Activated T-helper 1 cell treated with anti-CD3 and anti-CD28 coated beads, Interleukin-12 subunit alpha, Interleukin-12 subunit beta, Interleukin-2, Interleukin-4 antibody, amounts not matched to agents 30 ng/mL and 10 ng/mL and 1 ng/mL, durations not matched to agents 14 hours and 24 hours and 36 hours (primary cell): ENCODE results near the gene XPNPEP2. TPM values are rescaled to one million over a fixed set of nuclear protein-coding genes. Genes with fewer than 3 reads are reported as not detected.
"Not testable (repeated sequence)": the region's sequence is repeated elsewhere in the genome, so short reads cannot be mapped to it uniquely, and the experiment has no call there.

Source experiments
- DNase-seq: peaks from one replicate; pipeline ENCODE4 v3.0.0; 2021; ENCODE audit warnings: low spot score
- H3K27ac Mint-ChIP-seq: one replicate; pipeline ENCODE4 v1.8.0; 2021; ENCODE audit warnings: mild to moderate bottlenecking, mixed read lengths
- H3K27me3 Mint-ChIP-seq: one replicate; pipeline ENCODE4 v1.8.0; 2022; ENCODE audit warnings: mild to moderate bottlenecking, moderate library complexity, mixed read lengths; ENCODE audit not compliant: insufficient read depth
- H3K36me3 Mint-ChIP-seq: one replicate; pipeline ENCODE4 v1.8.0; 2021; ENCODE audit warnings: low read depth, mixed read lengths
- H3K4me1 Mint-ChIP-seq: one replicate; pipeline ENCODE4 v1.8.0; 2021; ENCODE audit warnings: low read depth, mixed read lengths
- H3K4me3 Mint-ChIP-seq: one replicate; pipeline ENCODE4 v1.8.0; 2021; ENCODE audit warnings: mild to moderate bottlenecking, moderate library complexity, mixed read lengths
- H3K9me3 Mint-ChIP-seq: one replicate; pipeline ENCODE4 v1.8.0; 2021; ENCODE audit warnings: mixed read lengths
- intact Hi-C: fragments of 100-400 bp; cut with micrococcal nuclease; formaldehyde crosslinking; loops from one replicate; pipeline ENCODE4 v1.15.1; 2024
- total RNA-seq: library from RNA; stranded (reverse); gene quantifications from 2 replicates; pipeline ENCODE4 v1.2.3, GENCODE V29; 2022

The XPNPEP2 gene
- total RNA-seq, 1 donor from 2014 or later = 0.16 TPM

DNA sequence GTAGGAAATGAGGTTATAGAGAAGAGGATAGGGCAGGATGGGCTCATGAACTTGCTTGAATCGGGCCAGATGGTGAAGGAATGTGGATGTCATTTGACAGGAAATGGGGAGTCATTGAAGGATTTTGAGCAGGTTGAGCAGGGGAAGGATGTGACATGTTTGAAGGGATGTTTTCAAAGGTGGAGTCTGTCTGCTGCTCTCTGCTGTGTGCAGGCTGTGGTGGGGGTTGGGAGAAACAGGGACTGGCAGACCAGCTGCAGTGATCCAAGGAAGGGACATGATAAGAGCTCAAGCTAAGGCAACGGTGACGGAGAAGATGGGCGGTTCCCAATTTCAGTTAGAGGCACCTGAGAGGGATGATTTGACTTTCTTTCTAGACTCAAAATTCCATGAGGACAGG, 14.0 kb upstream of the XPNPEP2 start:
- Mint-ChIP-seq H3K27ac (no peak overlapping the region), H3K27me3 (peaks cover 2% of the 10 kb centered on the region), H3K9me3 (no peaks in the 10 kb centered on the region), H3K4me1 (peaks cover 37% of the 10 kb centered on the region), H3K36me3 (no peaks in the 10 kb centered on the region), H3K4me3 (no peak overlapping the region)
- DNase-seq = no peak
- intact Hi-C loops = no loop called here

DNA sequence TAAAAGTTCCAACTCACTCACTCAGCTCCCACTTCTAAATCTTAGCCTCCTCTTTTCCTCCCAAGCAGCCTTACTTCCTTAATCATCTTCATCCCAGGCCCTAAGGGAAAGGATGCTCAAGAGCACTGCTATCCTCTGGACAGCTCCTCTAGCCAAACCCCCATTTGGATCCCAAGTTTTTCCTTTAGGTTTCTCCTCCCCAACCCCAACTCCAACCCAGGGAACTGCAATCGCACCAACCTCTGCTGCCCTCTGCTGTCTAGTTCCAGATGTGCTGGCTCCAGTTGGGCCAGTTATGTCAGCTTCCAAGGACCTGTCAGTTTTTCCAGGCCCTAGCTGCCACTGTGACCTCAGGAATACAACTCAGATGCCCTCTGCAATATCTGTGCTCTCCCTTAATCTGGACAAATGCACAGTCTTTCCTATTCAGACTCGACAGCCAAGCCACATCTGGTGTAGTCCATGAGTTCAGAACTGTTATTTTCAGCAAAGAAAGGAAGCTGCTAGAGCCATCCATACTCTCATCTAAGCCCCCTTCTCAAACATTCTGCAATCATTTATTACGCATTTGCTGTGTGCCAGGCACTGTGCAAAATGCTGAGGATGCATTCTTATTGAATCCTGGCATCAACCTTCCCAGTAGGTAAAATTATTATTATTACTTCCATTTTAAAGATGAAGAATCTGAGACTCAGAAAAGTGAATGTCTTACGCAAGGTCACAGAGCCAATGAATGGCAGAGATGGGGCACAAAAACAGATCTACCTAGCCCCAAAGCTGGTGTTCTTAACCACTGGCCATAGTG, 12.3 kb upstream of the XPNPEP2 start:
- DNase-seq = no peak
- Mint-ChIP-seq H3K9me3 (peaks cover 3% of the 10 kb centered on the region), H3K27me3 (peaks cover 2% of the 10 kb centered on the region), H3K4me1 (peaks cover 49% of the 10 kb centered on the region), H3K4me3 (no peak overlapping the region), H3K27ac (peak overlapping the region; percentile 40), H3K36me3 (no peaks in the 10 kb centered on the region)
- intact Hi-C loops = loop anchor here (1.0 kb wide), 2 partner anchors 89 to 119 kb away; no protein-coding TSS in a partner anchor

DNA sequence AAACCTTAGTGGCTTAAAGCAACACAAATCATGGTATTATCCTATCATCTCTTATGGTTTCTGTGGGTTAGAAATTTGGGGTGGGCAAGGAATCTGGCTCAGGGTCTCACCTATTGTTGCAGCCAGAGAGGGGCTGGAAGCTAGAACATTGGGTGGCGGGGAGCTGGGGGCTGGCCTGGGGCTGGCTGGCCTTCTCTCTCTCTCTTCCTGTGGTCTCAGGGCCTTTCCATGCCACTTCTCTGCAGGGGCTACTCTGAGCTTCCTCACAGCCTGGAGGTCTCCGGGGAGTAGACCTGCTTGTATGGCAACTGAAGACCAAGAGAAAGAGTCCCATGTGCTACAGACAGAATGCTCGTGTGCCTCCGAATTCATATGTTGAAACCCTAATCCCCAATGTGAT, 10.7 kb upstream of the XPNPEP2 start:
- intact Hi-C loops = no loop called here
- Mint-ChIP-seq H3K27ac (no peak overlapping the region), H3K4me1 (peaks cover 38% of the 10 kb centered on the region), H3K4me3 (no peak overlapping the region), H3K9me3 (peaks cover 3% of the 10 kb centered on the region), H3K27me3 (peaks cover 2% of the 10 kb centered on the region), H3K36me3 (no peaks in the 10 kb centered on the region)
- DNase-seq = no peak

DNA sequence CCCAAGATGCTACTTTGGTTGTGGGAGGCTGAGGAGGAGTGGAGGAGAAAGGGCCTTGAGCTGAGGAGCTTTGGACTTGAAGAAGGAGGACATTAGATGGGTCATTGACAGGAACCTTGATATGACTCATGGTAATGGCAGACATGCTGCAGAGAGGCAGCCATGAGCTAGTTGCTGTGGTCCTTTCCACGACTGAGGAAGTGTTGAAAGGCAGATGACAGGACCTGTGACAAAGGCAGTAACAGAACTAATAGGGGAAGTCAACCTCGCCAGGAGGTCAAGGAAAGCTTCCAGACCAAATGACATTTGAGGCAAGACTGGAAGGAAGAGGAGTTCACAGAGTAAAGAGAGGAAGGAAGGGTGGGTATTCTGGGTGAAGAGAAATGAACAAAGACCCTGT, 7.6 kb upstream of the XPNPEP2 start:
- no peak for DNase-seq
- H3K27ac Mint-ChIP-seq = no peak overlapping the region
- peaks cover 31% of the 10 kb centered on the region for H3K4me1 Mint-ChIP-seq
- no peaks in the 10 kb centered on the region for H3K36me3 Mint-ChIP-seq
- peaks cover 2% of the 10 kb centered on the region for H3K27me3 Mint-ChIP-seq
- no peak overlapping the region for H3K4me3 Mint-ChIP-seq
- intact Hi-C loops = no loop called here
- H3K9me3 Mint-ChIP-seq = peaks cover 3% of the 10 kb centered on the region

DNA sequence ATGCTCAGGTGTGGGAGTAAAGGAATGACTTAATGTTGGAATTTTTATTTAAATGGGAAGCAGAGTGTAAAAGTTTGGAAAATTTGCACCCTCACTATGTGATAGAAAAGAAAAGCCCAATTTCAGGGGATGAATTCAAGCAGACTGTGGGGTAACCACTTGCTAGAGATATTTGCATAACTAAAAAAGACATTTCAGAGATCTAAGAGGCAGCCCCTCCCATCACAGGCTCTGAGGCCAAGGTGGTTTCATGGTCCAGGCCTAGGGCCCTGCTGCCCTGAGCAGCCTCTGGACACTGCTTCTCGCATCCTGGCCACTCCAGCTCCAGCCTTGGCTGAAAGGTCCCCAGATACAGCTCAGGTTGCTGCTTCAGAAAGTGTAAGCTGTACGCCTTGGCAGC, 5.9 kb upstream of the XPNPEP2 start:
- H3K27me3 Mint-ChIP-seq = no peaks in the 10 kb centered on the region
- H3K9me3 Mint-ChIP-seq = peaks cover 3% of the 10 kb centered on the region
- no peaks in the 10 kb centered on the region for H3K36me3 Mint-ChIP-seq
- no peak for DNase-seq
- H3K27ac Mint-ChIP-seq = no peak overlapping the region
- H3K4me1 Mint-ChIP-seq = peaks cover 30% of the 10 kb centered on the region
- intact Hi-C loops = no loop called here
- no peak overlapping the region for H3K4me3 Mint-ChIP-seq

DNA sequence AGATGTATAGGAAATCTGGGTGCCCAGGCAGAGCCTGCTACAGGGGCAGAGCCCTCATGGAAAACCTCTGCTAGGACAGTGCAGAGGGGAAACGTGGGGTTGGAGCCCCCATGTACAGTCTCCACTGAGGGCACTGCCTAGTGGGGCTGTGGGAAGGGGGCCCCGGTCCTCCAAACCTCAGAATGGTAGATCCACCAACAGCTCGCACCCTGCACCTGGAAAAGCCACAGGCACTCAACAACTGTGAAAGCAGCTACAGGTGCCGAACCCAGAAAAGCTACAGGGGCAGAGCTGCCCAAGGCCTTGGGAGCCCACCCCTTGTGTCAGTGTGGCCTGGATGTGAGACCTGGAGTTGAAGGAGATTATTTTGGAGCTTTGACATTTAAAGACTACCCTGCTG, 5.4 kb upstream of the XPNPEP2 start:
- Mint-ChIP-seq H3K4me1 (peaks cover 35% of the 10 kb centered on the region), H3K9me3 (peaks cover 3% of the 10 kb centered on the region), H3K27me3 (no peaks in the 10 kb centered on the region), H3K36me3 (no peaks in the 10 kb centered on the region), H3K27ac (no peak overlapping the region), H3K4me3 (no peak overlapping the region)
- intact Hi-C loops = no loop called here
- DNase-seq = no peak

DNA sequence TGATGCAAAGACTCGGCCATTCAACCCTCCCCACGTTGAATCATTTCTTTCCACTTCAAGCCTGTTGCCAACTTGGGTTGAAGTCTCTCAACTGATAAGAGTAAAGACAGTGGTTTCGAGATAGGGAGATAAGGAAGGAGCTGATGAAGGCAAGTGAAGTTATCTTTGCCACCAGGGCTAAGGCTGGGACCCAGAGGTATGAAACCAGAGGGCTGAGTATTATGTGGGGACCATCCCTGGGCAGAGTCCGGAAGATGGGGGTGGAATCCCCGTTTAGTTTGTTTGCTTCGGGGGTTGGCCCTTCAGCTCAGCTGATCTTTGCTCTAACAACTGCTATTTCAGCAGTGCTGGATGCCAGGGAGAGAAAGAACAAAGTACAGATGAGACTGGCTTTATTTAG, 2.3 kb upstream of the XPNPEP2 start:
- intact Hi-C loops = no loop called here
- Mint-ChIP-seq H3K27me3 (no peaks in the 10 kb centered on the region), H3K27ac (no peak overlapping the region), H3K36me3 (no peaks in the 10 kb centered on the region), H3K4me1 (peaks cover 27% of the 10 kb centered on the region), H3K9me3 (no peaks in the 10 kb centered on the region), H3K4me3 (no peak overlapping the region)
- DNase-seq = no peak

DNA sequence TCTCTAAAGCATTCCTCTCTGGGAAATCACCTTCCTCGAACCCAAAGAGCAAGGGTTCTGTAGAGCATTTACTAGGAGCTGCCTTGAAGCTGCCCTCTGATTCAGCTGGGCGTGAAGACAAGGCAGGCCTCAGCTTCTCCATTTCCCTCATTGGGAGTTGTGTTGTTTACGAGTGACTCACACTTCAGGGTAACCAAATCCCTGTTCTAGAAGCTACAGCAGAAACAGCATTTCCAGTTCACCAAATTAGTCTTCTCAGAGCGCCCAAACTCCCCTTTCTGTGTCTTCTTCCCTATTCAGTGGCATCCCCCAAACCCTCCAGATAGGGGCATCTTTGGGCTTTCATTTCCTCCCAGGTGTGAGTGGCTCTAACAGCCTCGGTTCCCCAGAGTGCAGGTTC, 863 bp upstream of the XPNPEP2 start:
- H3K27me3 Mint-ChIP-seq = no peaks in the 10 kb centered on the region
- no peaks in the 10 kb centered on the region for H3K9me3 Mint-ChIP-seq
- no peaks in the 10 kb centered on the region for H3K36me3 Mint-ChIP-seq
- peaks cover 32% of the 10 kb centered on the region for H3K4me1 Mint-ChIP-seq
- no peak overlapping the region for H3K27ac Mint-ChIP-seq
- intact Hi-C loops = no loop called here
- no peak overlapping the region for H3K4me3 Mint-ChIP-seq
- no peak for DNase-seq

DNA sequence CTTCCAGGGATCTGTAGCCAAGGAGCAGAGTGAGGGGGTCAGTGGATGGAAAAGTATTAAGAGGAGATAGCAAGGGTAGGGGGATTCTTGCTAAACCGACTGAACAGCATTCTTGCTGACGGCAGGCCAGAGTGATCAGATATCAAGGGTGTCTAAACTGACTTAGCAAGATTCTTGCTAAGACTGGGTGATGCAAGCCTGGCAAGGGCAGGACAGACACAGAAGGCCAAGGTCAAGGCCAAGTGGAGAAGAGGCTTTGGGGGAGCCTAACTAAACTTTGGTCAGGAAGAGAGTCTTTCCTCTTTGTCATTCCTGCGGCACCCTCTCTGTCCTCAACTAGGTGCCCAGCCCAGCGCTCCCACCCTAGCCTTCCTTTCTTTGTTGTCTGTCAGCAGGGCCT, 799 bp downstream of the XPNPEP2 start:
- Mint-ChIP-seq H3K36me3 (no peaks in the 10 kb centered on the region), H3K4me1 (peaks cover 47% of the 10 kb centered on the region), H3K27me3 (no peaks in the 10 kb centered on the region), H3K4me3 (no peak overlapping the region), H3K27ac (no peak overlapping the region), H3K9me3 (no peaks in the 10 kb centered on the region)
- intact Hi-C loops = no loop called here
- no peak for DNase-seq

DNA sequence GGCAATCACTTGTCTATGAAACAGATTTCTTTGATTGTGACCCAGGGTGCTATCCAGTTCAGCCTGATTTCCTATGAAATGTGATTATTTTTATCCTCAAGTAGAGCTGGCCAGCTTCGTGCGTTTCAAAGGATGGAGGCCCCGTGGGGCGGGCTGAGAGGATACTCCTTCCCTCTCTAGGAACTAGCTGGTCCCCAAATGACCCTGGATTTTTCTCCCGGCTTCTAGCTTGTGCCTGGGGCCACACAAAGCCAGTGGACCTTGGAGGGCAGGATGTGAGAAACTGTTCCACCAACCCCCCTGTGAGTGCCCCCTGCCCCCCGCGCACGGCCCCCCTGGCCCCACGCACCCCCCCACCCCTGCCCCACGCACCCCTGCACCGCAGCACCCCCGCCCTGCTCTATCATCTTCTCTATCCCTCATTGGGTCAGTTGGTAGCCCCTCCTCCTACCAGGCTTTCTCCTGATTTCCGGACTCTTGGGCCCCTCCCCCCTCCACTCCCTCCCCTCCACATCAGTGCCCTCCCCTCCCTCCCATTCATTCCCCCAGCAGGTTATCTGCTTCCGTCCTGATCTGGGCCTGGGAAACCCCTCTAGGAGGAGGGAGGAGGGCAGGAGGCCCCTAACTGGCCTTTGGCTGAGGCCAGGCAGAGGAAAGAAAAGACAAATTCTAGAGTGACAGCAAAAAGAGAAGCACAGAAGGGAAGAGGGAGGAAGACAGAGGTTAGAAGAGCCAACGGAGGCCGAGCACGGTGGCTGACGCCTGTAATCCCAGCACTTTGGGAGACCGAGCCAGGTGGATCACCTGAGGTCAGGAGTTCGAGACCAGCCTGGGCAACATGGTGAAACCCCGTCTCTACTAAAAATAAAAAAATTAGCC, 3.3 kb downstream of the XPNPEP2 start:
- H3K4me1 Mint-ChIP-seq = peaks cover 50% of the 10 kb centered on the region
- H3K36me3 Mint-ChIP-seq = no peaks in the 10 kb centered on the region
- intact Hi-C loops = loop anchor here (5.0 kb wide), 1 partner anchor 40 kb away; no protein-coding TSS in a partner anchor
- H3K27me3 Mint-ChIP-seq = no peaks in the 10 kb centered on the region
- DNase-seq = no peak
- peak overlapping the region; percentile 84 for H3K27ac Mint-ChIP-seq
- no peak overlapping the region for H3K4me3 Mint-ChIP-seq
- H3K9me3 Mint-ChIP-seq = no peaks in the 10 kb centered on the region

DNA sequence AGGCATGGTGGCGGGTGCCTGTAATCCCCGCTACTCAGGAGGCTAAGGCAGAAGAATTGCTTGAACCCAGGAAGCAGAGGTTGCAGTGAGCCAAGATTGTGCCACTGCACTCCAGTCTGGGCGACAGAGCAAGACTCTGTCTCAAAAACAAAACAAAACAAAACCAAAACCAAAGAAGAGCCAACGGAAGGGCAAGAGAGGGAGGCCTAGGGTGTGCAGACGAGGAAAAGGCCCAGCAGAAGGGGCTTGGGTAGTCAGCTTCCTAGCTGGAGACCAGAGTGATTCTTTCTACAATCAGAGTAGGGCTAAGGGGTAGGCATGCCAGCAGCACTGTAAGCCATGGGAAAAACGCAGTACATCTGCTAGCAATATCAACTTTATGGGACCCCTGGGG, 4.0 kb downstream of the XPNPEP2 start:
- peaks cover 50% of the 10 kb centered on the region for H3K4me1 Mint-ChIP-seq
- H3K36me3 Mint-ChIP-seq, H3K27me3 Mint-ChIP-seq, DNase-seq, H3K9me3 Mint-ChIP-seq: not testable (repeated sequence)
- H3K27ac Mint-ChIP-seq = peak overlapping the region; percentile 84
- peak overlapping the region; percentile 19 for H3K4me3 Mint-ChIP-seq
- intact Hi-C loops = loop anchor here (5.0 kb wide), 1 partner anchor 40 kb away; no protein-coding TSS in a partner anchor

DNA sequence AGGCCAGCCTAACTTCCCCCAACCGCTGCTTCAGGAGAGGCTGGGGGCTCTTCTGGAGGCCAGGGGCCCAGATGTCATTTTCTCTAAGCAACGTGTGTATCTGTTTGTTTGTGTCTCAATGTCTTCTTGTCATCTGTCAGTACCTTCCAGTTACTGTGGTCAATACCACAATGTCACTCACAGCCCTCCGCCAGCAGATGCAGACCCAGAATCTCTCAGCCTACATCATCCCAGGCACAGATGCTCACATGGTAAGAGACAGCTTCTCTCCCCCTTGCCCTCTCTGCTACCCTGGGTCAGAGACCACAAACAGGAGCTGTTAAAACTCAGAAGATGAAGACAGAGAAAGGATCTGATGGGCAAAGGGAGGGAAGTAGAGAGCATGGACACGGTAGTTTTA, 5.0 kb downstream of the XPNPEP2 start:
- Mint-ChIP-seq H3K9me3 (no peaks in the 10 kb centered on the region), H3K4me3 (peak overlapping the region; percentile 31), H3K27me3 (no peaks in the 10 kb centered on the region), H3K27ac (peak overlapping the region; percentile 83), H3K4me1 (peaks cover 43% of the 10 kb centered on the region), H3K36me3 (no peaks in the 10 kb centered on the region)
- intact Hi-C loops = loop anchor here (2.0 to 5.0 kb wide), 2 partner anchors 15 to 38 kb away; no protein-coding TSS in a partner anchor
- no peak for DNase-seq

DNA sequence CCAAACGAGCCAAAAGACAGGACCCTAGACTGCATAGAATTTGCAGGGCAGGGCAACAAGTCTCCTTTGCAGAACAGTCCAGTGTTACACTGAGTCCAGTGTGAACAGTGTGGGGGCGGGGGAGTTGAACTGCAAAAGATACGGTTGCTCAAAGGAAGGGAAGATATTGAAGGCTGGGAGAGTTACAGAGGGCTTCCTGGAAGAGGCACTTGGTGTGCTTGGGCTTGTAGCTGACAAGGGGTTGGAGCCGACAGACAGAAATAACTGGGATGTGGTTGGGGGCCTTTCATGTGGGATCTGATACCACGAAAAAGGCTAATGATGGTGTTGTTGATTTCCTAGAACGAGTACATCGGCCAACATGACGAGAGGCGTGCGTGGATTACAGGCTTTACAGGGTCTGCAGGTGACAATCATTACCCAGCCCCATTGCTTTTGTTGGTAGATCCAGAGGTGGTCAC, 6.1 kb downstream of the XPNPEP2 start:
- Mint-ChIP-seq H3K36me3 (no peaks in the 10 kb centered on the region), H3K27ac (peak overlapping the region; percentile 59), H3K9me3 (no peaks in the 10 kb centered on the region), H3K4me1 (peaks cover 43% of the 10 kb centered on the region), H3K27me3 (no peaks in the 10 kb centered on the region), H3K4me3 (peak overlapping the region; percentile 62)
- DNase-seq = no peak
- intact Hi-C loops = loop anchor here (2.0 to 5.0 kb wide), 2 partner anchors 14 to 37 kb away; no protein-coding TSS in a partner anchor
